Ramos (cell line): ENCODE results near the gene QSER1.
"Not testable (repeated sequence)": the region's sequence is repeated elsewhere in the genome, so short reads cannot be mapped to it uniquely, and the experiment has no call there.

Source experiments
- in situ Hi-C: fragments of 300-500 bp; cut with MboI; formaldehyde crosslinking; loops from one replicate; pipeline ENCODE4 v1.14.3; 2022; ENCODE audit warnings: low sequenced_read_pairs; ENCODE audit not compliant: unreplicated experiment

Gene QSER1

GRCh38 chr11:32921204-32921603, 28.6 kb downstream of the QSER1 start:
- in situ Hi-C loops = no loop called here

GRCh38 chr11:32931606-32932005, 39.0 kb downstream of the QSER1 start:
- in situ Hi-C loops = no loop called here

- in situ Hi-C loops = no loop called here
Observed at GRCh38 chr11:32932196-32932595, 39.6 kb downstream of the QSER1 start.

- in situ Hi-C loops = no loop called here
Observed at GRCh38 chr11:32935462-32936029, 42.9 kb downstream of the QSER1 start.

GRCh38 chr11:32936178-32936577, 43.6 kb downstream of the QSER1 start:
- in situ Hi-C loops = not testable (repeated sequence)

- in situ Hi-C loops = not testable (repeated sequence)
Observed at GRCh38 chr11:32937283-32937682, 44.7 kb downstream of the QSER1 start.

- in situ Hi-C loops = no loop called here
Observed at GRCh38 chr11:32939046-32939445, 46.4 kb downstream of the QSER1 start.

- in situ Hi-C loops = no loop called here
Observed at GRCh38 chr11:32939866-32940265, 47.3 kb downstream of the QSER1 start.

- in situ Hi-C loops = no loop called here
Observed at GRCh38 chr11:32940865-32941264, 48.3 kb downstream of the QSER1 start.

GRCh38 chr11:32947978-32948377, 55.4 kb downstream of the QSER1 start:
- in situ Hi-C loops = no loop called here

GRCh38 chr11:32949739-32950138, 57.1 kb downstream of the QSER1 start:
- in situ Hi-C loops = loop anchor here (25.0 kb wide), 1 partner anchor 388 kb away; no protein-coding TSS in a partner anchor

- in situ Hi-C loops = loop anchor here (25.0 kb wide), 1 partner anchor 385 kb away; no protein-coding TSS in a partner anchor
Observed at GRCh38 chr11:32952421-32952820, 59.8 kb downstream of the QSER1 start.

GRCh38 chr11:32953700-32954099, 61.1 kb downstream of the QSER1 start:
- in situ Hi-C loops = loop anchor here (25.0 kb wide), 1 partner anchor 384 kb away; no protein-coding TSS in a partner anchor

GRCh38 chr11:32960553-32961164, 68.0 kb downstream of the QSER1 start:
- in situ Hi-C loops = loop anchor here (10.0 to 25.0 kb wide), 2 partner anchors 104 to 377 kb away; no protein-coding TSS in a partner anchor

GRCh38 chr11:32962016-32962415, 69.4 kb downstream of the QSER1 start:
- in situ Hi-C loops = loop anchor here (10.0 to 25.0 kb wide), 2 partner anchors 103 to 375 kb away; no protein-coding TSS in a partner anchor

GRCh38 chr11:32963721-32964120, 71.1 kb downstream of the QSER1 start:
- in situ Hi-C loops = loop anchor here (10.0 to 25.0 kb wide), 2 partner anchors 101 to 374 kb away; no protein-coding TSS in a partner anchor

GRCh38 chr11:32968541-32968940, 75.9 kb downstream of the QSER1 start:
- in situ Hi-C loops = loop anchor here (10.0 to 25.0 kb wide), 2 partner anchors 96 to 369 kb away; no protein-coding TSS in a partner anchor

- in situ Hi-C loops = loop anchor here (25.0 kb wide), 1 partner anchor 365 kb away; no protein-coding TSS in a partner anchor
Observed at GRCh38 chr11:32972233-32972632, 79.6 kb downstream of the QSER1 start.

- in situ Hi-C loops = loop anchor here (25.0 kb wide), 1 partner anchor 365 kb away; no protein-coding TSS in a partner anchor
Observed at GRCh38 chr11:32972781-32973180, 80.2 kb downstream of the QSER1 start.

- in situ Hi-C loops = no loop called here
Observed at GRCh38 chr11:32982626-32983025, 90.0 kb downstream of the QSER1 start.

GRCh38 chr11:32983506-32983905, 90.9 kb downstream of the QSER1 start:
- in situ Hi-C loops = no loop called here
